ENCODE measurements around the gene ULK3. TPM values are rescaled to one million over a fixed set of nuclear protein-coding genes. Genes with fewer than 3 reads are reported as not detected.
A peak's percentile ranks its signal among the peaks of the same experiment; 100 is the strongest.

Gene ULK3
- total RNA-seq, 1 experiment from 2014 or later, result 58.3 TPM

DNA sequence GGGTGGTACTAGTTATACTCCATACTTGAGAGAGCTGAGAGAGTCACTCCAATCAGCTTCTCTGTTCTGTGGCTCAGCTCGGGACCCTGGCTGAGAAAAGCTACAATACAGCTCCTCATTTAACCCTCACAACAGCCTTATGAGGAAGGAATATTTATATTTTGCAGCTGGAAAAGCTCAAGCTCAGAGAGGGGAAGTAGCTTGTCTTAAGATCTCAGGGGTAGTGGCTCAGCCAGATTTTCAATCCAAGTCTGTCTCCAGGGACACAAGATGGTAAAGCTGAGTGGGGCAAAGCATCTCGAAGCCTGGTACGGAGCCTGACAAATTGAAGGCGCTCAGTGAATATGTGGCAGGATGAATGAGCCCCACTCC lies 15.4 kb upstream of the ULK3 start:
- Histone ChIP-seq H3K36me3 (ENCODE audit: insufficient read depth, low read length, poor library complexity, severe bottlenecking) (peaks cover 12% of the 10 kb centered on the region), H3K9me3 (ENCODE audit: low read depth, low read length, poor library complexity, severe bottlenecking) (no peaks in the 10 kb centered on the region), H3K27me3 (replicated peaks; ENCODE audit: insufficient read depth, low read depth, low read length, poor library complexity) (no peaks in the 10 kb centered on the region), H3K4me3 (ENCODE audit: low read depth, low read length, poor library complexity, severe bottlenecking) (no peak overlapping the region), H3K27ac (ENCODE audit: low read depth, low read length, poor library complexity, severe bottlenecking) (peak overlapping the region; percentile 30), H3K4me1 (ENCODE audit: insufficient read depth, low read length, poor library complexity, severe bottlenecking) (no peaks in the 10 kb centered on the region)
- ChIA-PET CTCF (interaction anchor here (0.6 kb wide), 1 partner anchor 22 kb away, joined by 4 read pairs; no protein-coding TSS in a partner anchor), POLR2A (ENCODE audit: low non-redundant PET) (no interaction called here)
- BruUV-seq (replicated peaks), result no TSS peak
- DNase-seq (ENCODE audit: low spot score), result no peak
- intact Hi-C loops (cut with micrococcal nuclease; ENCODE audit: unreplicated experiment), result no loop called here
- TF ChIP-seq EZH2 (IDR thresholded peaks at IDR 0.05; ENCODE audit: borderline replicate concordance, low read depth, low read length, poor library complexity, severe bottlenecking), result no peak
- TF ChIP-seq, protein P1, sequence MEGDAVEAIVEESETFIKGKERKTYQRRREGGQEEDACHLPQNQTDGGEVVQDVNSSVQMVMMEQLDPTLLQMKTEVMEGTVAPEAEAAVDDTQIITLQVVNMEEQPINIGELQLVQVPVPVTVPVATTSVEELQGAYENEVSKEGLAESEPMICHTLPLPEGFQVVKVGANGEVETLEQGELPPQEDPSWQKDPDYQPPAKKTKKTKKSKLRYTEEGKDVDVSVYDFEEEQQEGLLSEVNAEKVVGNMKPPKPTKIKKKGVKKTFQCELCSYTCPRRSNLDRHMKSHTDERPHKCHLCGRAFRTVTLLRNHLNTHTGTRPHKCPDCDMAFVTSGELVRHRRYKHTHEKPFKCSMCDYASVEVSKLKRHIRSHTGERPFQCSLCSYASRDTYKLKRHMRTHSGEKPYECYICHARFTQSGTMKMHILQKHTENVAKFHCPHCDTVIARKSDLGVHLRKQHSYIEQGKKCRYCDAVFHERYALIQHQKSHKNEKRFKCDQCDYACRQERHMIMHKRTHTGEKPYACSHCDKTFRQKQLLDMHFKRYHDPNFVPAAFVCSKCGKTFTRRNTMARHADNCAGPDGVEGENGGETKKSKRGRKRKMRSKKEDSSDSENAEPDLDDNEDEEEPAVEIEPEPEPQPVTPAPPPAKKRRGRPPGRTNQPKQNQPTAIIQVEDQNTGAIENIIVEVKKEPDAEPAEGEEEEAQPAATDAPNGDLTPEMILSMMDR (conservative IDR thresholded peaks at IDR 0.05; ENCODE audit: low read depth, low read length), result no peak

DNA sequence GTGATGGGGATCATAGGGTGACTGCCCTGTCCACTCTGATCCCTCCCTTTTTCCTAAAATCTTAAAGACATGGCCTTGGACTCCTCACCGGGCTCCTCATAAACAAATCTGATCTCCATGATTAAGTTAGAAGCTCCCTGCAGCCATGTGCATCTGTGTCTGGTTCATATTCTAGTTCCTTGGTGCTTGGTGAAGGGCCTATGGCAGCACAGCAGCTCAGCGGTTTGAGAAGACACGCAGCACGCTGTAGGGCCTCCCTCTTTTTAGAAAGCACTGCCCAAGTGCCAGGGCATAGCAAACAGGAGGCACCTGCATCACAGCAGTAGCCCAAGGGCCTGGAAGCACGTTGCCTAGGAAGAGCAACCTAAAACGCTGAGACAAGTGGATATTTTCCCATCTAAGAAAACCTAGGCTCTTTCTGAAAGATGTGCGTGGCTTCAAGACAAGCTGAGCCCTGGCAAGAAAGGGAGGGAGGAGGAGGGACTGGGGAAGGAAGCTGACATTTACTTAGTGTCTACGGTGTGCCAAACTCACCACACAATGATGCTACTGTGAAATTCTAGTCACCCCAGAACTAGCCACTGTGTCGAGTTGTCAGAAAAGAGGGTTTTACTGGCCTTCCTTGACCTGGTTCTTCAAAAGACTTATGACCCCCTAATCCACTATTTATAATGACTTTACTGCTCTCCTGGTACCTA lies 14.9 kb upstream of the ULK3 start:
- Histone ChIP-seq H3K4me1 (ENCODE audit: insufficient read depth, low read length, poor library complexity, severe bottlenecking) (no peaks in the 10 kb centered on the region), H3K27ac (ENCODE audit: low read depth, low read length, poor library complexity, severe bottlenecking) (peak overlapping the region; percentile 30), H3K27me3 (replicated peaks; ENCODE audit: insufficient read depth, low read depth, low read length, poor library complexity) (no peaks in the 10 kb centered on the region), H3K9me3 (ENCODE audit: low read depth, low read length, poor library complexity, severe bottlenecking) (no peaks in the 10 kb centered on the region), H3K4me3 (ENCODE audit: low read depth, low read length, poor library complexity, severe bottlenecking) (no peak overlapping the region), H3K36me3 (ENCODE audit: insufficient read depth, low read length, poor library complexity, severe bottlenecking) (peaks cover 17% of the 10 kb centered on the region)
- POLR2A ChIA-PET (ENCODE audit: low non-redundant PET), result no interaction called here
- BruUV-seq (replicated peaks), result no TSS peak
- intact Hi-C loops (cut with micrococcal nuclease; ENCODE audit: unreplicated experiment), result no loop called here
- DNase-seq (ENCODE audit: low spot score), result no peak
- TF ChIP-seq, protein P1 (conservative IDR thresholded peaks at IDR 0.05; ENCODE audit: low read depth, low read length), result no peak
- TF ChIP-seq EZH2 (IDR thresholded peaks at IDR 0.05; ENCODE audit: borderline replicate concordance, low read depth, low read length, poor library complexity, severe bottlenecking), result no peak
- CTCF ChIA-PET, result no interaction called here

DNA sequence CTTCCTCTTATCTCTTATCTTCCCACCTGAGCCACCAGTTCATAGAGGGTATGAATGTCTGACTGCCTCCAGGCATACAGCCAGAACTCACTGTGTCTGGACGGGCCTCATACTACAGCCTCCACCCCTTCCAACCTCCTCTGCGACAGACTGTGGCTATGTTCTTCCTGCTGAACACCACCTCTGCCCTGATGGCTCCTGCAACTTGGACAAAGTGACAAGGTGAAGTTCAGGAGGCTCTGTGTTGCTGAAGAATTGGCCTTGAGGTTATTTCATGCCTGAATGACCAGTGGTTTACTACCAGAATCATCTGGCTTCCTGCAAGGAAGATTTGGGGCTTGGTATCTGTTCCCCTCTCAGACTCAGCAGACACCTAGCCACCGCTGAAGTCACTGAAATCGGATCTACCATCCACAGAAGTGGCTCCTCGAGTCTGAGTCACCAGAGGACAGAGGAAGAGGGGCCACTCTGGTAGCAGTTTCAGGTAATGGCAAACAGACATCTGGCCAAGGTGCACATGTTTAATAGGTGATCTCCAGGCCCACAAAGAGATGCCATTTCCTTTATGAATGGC lies 14.2 kb upstream of the ULK3 start:
- no peaks in the 10 kb centered on the region for H3K4me1 ChIP-seq (ENCODE audit: insufficient read depth, low read length, poor library complexity, severe bottlenecking)
- H3K27me3 ChIP-seq (replicated peaks; ENCODE audit: insufficient read depth, low read depth, low read length, poor library complexity), result no peaks in the 10 kb centered on the region
- POLR2A ChIA-PET (ENCODE audit: low non-redundant PET), result no interaction called here
- H3K36me3 ChIP-seq (ENCODE audit: insufficient read depth, low read length, poor library complexity, severe bottlenecking), result peaks cover 22% of the 10 kb centered on the region
- no peaks in the 10 kb centered on the region for H3K9me3 ChIP-seq (ENCODE audit: low read depth, low read length, poor library complexity, severe bottlenecking)
- peak overlapping the region; percentile 30 for H3K27ac ChIP-seq (ENCODE audit: low read depth, low read length, poor library complexity, severe bottlenecking)
- intact Hi-C loops (cut with micrococcal nuclease; ENCODE audit: unreplicated experiment), result no loop called here
- H3K4me3 ChIP-seq (ENCODE audit: low read depth, low read length, poor library complexity, severe bottlenecking), result no peak overlapping the region
- DNase-seq (ENCODE audit: low spot score), result no peak
- no TSS peak for BruUV-seq (replicated peaks)
- CTCF ChIA-PET, result no interaction called here
- TF ChIP-seq EZH2 (IDR thresholded peaks at IDR 0.05; ENCODE audit: borderline replicate concordance, low read depth, low read length, poor library complexity, severe bottlenecking), result no peak
- TF ChIP-seq, protein P1 (conservative IDR thresholded peaks at IDR 0.05; ENCODE audit: low read depth, low read length), result no peak

All from A673 (cell line).